Measurements from ENCODE around the gene CCL23. TPM values are rescaled to one million over a fixed set of nuclear protein-coding genes. Genes with fewer than 3 reads are reported as not detected.

CCL23 gene
- polyA plus RNA-seq, 1 donor from 2014 or later, result not detected

- Histone ChIP-seq H3K79me2 (replicated peaks; ENCODE audit: insufficient read depth, low read length) (no peaks in the 10 kb centered on the region), H3K9me3 (ENCODE audit: low read length) (no peaks in the 10 kb centered on the region), H3K4me2 (ENCODE audit: low read length) (no peak overlapping the region), H3K9ac (ENCODE audit: low read length) (no peak overlapping the region), H3K27me3 (ENCODE audit: insufficient read depth, low read depth, low read length) (no peaks in the 10 kb centered on the region), H3K4me3 (ENCODE audit: low read length) (no peak overlapping the region), H3F3A (ENCODE audit: insufficient read depth, low read length, poor library complexity, severe bottlenecking) (no peaks in the 10 kb centered on the region), H4K20me1 (ENCODE audit: insufficient read depth) (no peaks in the 10 kb centered on the region), H3K27ac (ENCODE audit: low read length) (no peak overlapping the region), H3K9me2 (ENCODE audit: insufficient read depth, low read length) (no peaks in the 10 kb centered on the region), H2AFZ (ENCODE audit: low read depth, low read length) (no peak overlapping the region), H3K36me3 (ENCODE audit: insufficient read depth, low read length) (no peaks in the 10 kb centered on the region)
- TF ChIP-seq, protein P1, sequence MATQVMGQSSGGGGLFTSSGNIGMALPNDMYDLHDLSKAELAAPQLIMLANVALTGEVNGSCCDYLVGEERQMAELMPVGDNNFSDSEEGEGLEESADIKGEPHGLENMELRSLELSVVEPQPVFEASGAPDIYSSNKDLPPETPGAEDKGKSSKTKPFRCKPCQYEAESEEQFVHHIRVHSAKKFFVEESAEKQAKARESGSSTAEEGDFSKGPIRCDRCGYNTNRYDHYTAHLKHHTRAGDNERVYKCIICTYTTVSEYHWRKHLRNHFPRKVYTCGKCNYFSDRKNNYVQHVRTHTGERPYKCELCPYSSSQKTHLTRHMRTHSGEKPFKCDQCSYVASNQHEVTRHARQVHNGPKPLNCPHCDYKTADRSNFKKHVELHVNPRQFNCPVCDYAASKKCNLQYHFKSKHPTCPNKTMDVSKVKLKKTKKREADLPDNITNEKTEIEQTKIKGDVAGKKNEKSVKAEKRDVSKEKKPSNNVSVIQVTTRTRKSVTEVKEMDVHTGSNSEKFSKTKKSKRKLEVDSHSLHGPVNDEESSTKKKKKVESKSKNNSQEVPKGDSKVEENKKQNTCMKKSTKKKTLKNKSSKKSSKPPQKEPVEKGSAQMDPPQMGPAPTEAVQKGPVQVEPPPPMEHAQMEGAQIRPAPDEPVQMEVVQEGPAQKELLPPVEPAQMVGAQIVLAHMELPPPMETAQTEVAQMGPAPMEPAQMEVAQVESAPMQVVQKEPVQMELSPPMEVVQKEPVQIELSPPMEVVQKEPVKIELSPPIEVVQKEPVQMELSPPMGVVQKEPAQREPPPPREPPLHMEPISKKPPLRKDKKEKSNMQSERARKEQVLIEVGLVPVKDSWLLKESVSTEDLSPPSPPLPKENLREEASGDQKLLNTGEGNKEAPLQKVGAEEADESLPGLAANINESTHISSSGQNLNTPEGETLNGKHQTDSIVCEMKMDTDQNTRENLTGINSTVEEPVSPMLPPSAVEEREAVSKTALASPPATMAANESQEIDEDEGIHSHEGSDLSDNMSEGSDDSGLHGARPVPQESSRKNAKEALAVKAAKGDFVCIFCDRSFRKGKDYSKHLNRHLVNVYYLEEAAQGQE (IDR thresholded peaks at IDR 0.05; ENCODE audit: borderline replicate concordance), result no peak
- TF ChIP-seq EZH2 (IDR thresholded peaks at IDR 0.05; ENCODE audit: borderline replicate concordance, insufficient read depth, low read length, poor library complexity, severe bottlenecking), result no peak
- TF ChIP-seq, protein P2, sequence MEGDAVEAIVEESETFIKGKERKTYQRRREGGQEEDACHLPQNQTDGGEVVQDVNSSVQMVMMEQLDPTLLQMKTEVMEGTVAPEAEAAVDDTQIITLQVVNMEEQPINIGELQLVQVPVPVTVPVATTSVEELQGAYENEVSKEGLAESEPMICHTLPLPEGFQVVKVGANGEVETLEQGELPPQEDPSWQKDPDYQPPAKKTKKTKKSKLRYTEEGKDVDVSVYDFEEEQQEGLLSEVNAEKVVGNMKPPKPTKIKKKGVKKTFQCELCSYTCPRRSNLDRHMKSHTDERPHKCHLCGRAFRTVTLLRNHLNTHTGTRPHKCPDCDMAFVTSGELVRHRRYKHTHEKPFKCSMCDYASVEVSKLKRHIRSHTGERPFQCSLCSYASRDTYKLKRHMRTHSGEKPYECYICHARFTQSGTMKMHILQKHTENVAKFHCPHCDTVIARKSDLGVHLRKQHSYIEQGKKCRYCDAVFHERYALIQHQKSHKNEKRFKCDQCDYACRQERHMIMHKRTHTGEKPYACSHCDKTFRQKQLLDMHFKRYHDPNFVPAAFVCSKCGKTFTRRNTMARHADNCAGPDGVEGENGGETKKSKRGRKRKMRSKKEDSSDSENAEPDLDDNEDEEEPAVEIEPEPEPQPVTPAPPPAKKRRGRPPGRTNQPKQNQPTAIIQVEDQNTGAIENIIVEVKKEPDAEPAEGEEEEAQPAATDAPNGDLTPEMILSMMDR (IDR thresholded peaks at IDR 0.05; ENCODE audit: poor library complexity, severe bottlenecking), result no peak
- no peak for TF ChIP-seq MXI1 (conservative IDR thresholded peaks at IDR 0.05; ENCODE audit: poor library complexity, severe bottlenecking)
- no peak for TF ChIP-seq RAD21 (conservative IDR thresholded peaks at IDR 0.05)
- no peak for TF ChIP-seq POLR2AphosphoS5 (IDR thresholded peaks at IDR 0.05)
- no peak for TF ChIP-seq EP300 (conservative IDR thresholded peaks at IDR 0.05; ENCODE audit: poor library complexity, severe bottlenecking)
- no peak for TF ChIP-seq SMC3 (conservative IDR thresholded peaks at IDR 0.05; ENCODE audit: poor library complexity)
- TF ChIP-seq TAF1 (IDR thresholded peaks at IDR 0.05; ENCODE audit: low read depth), result no peak
Measured at GRCh38 chr17:35978346-35978745, 39.4 kb downstream of the CCL23 start.

- H3K27ac ChIP-seq (ENCODE audit: low read length), result no peak overlapping the region
Measured at GRCh38 chr17:35977509-35977908, 40.3 kb downstream of the CCL23 start.

More at GRCh38 chr17:35977509-35977908, 40.3 kb downstream of the CCL23 start:
- Histone ChIP-seq H3K9ac (ENCODE audit: low read length) (no peak overlapping the region), H3K27me3 (ENCODE audit: insufficient read depth, low read depth, low read length) (no peaks in the 10 kb centered on the region), H3K4me2 (ENCODE audit: low read length) (no peak overlapping the region), H3F3A (ENCODE audit: insufficient read depth, low read length, poor library complexity, severe bottlenecking) (no peaks in the 10 kb centered on the region), H2AFZ (ENCODE audit: low read depth, low read length) (no peak overlapping the region), H3K79me2 (replicated peaks; ENCODE audit: insufficient read depth, low read length) (no peaks in the 10 kb centered on the region), H3K9me3 (ENCODE audit: low read length) (no peaks in the 10 kb centered on the region), H3K9me2 (ENCODE audit: insufficient read depth, low read length) (no peaks in the 10 kb centered on the region), H4K20me1 (ENCODE audit: insufficient read depth) (no peaks in the 10 kb centered on the region), H3K36me3 (ENCODE audit: insufficient read depth, low read length) (no peaks in the 10 kb centered on the region), H3K4me3 (ENCODE audit: low read length) (no peak overlapping the region)
- TF ChIP-seq EP300 (conservative IDR thresholded peaks at IDR 0.05; ENCODE audit: poor library complexity, severe bottlenecking), result no peak
- TF ChIP-seq POLR2AphosphoS5 (IDR thresholded peaks at IDR 0.05), result no peak
- no peak for TF ChIP-seq SMC3 (conservative IDR thresholded peaks at IDR 0.05; ENCODE audit: poor library complexity)
- no peak for TF ChIP-seq EZH2 (IDR thresholded peaks at IDR 0.05; ENCODE audit: borderline replicate concordance, insufficient read depth, low read length, poor library complexity, severe bottlenecking)

Data from neural cell (in vitro differentiated cells).